NCI-H146 treated with DMSO at 0.1 percent for 48 hours (cell line): ENCODE data around the gene CMTR1.
A peak's percentile ranks its signal among the peaks of the same experiment; 100 is the strongest.
"Not testable (repeated sequence)": the region's sequence is repeated elsewhere in the genome, so short reads cannot be mapped to it uniquely, and the experiment has no call there.

Experiments used
- DNase-seq: peaks from one replicate; lab custom pipeline; 2025; ENCODE audit not compliant: unreplicated experiment; lab: John Stamatoyannopoulos, UW

The CMTR1 gene, protein sequence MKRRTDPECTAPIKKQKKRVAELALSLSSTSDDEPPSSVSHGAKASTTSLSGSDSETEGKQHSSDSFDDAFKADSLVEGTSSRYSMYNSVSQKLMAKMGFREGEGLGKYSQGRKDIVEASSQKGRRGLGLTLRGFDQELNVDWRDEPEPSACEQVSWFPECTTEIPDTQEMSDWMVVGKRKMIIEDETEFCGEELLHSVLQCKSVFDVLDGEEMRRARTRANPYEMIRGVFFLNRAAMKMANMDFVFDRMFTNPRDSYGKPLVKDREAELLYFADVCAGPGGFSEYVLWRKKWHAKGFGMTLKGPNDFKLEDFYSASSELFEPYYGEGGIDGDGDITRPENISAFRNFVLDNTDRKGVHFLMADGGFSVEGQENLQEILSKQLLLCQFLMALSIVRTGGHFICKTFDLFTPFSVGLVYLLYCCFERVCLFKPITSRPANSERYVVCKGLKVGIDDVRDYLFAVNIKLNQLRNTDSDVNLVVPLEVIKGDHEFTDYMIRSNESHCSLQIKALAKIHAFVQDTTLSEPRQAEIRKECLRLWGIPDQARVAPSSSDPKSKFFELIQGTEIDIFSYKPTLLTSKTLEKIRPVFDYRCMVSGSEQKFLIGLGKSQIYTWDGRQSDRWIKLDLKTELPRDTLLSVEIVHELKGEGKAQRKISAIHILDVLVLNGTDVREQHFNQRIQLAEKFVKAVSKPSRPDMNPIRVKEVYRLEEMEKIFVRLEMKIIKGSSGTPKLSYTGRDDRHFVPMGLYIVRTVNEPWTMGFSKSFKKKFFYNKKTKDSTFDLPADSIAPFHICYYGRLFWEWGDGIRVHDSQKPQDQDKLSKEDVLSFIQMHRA

DNA sequence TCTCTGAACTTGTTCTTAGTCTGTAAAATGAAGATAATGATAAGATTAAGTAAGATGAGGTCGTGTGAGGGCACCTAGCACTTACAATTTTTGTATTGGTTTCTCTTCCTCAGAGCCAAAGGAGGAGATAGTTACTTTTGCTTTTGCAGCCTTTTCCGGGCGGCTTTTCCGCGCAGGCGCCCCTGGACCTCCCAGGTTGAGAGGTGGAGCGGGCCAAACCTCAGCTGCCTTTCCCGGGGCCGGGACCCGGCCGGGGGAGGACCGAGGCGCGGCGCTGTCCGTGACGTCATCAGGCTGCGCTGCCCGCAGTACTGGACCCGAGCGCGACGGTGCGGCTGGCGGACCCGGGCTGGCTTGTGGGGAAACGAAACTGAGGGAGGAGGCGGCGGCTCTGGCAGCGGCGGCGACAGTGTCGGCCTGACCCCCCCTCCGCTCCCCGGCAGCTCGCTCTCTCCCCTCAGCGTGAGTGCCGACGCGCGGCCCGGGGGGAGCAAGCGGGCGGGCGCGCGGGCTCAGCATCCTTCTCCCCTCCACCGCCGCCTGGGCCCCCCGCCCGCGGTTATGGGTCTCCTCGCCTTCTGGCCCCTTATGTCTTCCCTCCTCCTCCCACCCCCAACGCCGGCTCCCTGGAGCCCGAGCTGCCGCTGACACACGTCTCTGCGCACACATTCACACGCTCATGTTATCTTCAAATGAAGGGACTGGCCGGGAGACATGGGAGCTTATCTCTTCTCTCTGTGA is at the start of gene CMTR1:
Gene CMTR1 (plus strand): TSS at position 306 of the 741 bp plus-strand sequence. CDS start 2,409 bp downstream, outside the sequence.
- DNase-seq, result peak; percentile 87

DNA sequence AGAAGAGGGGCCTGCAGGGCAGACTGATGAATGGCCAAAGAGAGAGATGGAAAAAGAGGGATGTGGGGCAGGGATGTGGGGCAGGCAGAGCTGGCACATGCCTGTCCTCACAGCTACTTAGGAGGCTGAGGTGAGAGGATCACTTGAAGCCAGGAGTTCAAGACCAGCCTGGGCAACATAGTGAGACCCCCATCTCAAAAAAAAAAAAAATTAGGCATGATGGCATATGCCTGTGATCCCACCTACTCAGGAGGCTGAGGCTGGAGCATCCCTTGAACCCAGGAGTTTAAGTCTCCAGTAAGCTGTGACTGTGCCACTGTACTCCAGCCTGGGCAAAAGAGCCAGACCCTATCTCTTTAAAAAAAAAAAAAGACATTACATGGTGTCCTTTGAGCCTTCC is 44.4 kb upstream of the CMTR1 start:
- no peak for DNase-seq

DNA sequence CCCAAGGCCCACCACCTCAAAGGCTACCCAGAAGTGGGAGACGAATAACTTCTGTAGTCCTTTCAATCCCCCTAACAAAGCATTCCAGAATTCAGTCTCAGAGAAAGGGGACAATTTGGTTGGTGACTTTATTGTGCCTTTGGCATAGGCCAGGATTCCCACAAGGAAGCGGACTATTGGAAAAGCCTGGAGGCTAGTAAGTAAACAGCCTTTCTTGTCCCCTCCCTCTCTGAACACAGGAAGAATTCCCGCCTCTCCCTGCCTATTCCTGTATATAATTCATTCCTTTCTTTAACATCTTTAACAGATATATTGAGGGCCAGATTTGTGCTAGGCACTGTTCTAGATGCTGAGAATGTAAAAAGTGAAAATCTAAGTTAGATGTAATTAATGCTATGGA is 43.2 kb upstream of the CMTR1 start:
- DNase-seq, result no peak

DNA sequence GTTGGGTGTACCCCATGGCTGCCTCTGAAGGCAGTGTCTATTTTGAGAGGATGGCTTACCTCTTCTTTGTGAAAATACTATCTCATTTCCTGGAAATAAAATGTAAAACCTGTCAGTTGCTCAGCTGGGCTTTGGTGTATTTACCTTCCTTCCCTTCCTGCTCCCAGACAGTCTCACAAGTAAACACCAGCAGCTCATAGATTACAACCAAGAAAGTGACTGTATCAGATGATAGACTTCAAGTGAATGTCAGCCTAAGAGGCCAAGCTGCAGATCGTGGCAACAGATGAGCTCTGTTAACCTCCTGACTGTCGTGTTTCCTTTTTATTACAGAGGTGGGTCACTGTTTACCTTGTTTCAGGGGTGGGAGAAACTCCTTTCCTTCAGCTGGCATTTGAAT is 41.9 kb upstream of the CMTR1 start:
- no peak for DNase-seq

DNA sequence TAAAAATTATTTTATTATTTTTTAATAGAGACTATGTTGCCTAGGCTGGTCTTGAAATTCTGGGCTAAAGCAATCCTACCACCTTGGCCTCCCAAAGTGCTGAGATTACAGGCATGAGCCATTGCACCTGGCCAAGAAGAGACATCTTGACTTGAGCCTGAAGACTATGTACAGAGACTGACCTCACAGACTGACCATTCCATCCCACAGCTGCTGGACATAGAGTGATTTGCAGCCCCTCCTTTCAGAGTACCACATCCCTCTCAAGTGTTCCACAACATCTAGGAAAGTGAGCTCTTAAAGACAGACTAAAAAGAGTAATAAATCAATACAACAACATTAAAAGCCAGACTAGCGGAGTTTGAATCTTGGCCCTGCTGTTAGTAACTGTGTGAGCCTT is 40.2 kb upstream of the CMTR1 start:
- DNase-seq, result no peak

DNA sequence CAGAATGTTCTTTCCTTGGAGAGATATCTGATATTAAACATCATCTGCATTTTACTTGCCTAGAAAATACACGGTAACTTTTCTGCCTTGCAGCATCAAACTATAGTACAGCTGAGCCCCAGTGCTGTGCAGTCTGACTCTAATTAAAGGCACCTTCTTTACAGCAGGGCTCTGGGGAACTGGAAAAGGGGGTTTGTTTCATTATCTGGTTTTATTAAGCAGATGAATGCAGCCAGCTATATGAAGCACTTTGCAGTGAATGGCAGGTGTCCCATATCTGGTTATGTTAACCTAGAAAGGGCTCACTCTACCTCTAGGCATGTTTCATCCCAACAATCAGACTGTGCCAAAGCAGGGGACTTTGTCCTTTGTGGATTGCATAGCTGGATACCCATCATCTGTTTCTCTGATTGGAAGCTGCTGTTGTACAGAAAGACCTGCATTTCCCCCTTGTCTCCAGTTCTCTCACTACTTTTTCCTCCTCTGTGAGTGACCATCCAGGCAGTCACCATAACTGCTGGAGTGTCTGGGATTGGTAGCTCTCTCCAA is 39.6 kb upstream of the CMTR1 start:
- DNase-seq, result no peak

DNA sequence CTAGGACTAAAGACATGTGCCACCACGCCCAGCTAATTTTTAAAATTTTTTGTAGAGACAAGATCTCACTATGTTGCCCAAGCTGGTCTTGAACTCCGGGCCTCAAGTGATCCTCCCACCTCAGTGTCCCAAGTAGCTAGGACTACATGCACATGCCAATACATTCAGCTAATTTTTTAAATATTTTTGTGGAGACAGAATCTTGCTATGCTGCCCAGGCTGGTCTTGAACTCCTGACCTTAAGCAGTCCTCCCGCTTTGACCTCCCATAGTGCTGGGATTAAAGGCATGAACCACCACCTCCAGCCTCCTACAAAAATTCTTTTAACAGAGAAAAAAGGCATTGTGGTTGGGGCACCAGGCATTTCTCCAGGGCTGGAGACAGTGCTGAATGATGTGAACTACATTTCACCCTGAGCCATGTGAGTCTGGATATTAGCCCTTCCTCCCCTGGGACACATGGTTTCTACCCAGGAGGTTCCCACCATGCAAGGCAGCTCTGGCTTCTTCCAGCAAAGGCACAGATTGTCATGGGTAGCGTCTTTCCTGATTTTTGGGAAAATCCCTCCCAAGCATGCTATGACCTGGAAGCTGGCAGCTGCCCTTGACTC is 36.3 kb upstream of the CMTR1 start:
- no peak for DNase-seq

DNA sequence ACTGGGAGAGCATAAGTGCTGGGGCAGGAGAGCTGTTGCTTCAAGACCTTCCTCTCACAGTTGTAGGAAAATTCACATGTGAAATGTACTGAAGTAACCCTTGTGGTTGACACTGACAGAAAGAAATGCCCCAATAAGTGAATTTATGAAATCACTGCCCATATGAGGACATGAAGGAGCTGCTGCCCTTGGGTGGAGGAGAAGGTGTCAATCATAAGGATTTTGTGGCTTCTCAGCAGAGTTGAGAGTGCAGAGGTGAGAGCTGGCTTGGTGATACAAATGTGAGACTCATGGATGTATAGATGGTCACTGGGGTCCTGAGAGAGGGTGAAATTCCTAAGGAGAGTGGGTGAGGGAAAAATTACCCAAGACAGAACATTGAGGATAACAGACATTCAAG is 33.9 kb upstream of the CMTR1 start:
- DNase-seq, result no peak

DNA sequence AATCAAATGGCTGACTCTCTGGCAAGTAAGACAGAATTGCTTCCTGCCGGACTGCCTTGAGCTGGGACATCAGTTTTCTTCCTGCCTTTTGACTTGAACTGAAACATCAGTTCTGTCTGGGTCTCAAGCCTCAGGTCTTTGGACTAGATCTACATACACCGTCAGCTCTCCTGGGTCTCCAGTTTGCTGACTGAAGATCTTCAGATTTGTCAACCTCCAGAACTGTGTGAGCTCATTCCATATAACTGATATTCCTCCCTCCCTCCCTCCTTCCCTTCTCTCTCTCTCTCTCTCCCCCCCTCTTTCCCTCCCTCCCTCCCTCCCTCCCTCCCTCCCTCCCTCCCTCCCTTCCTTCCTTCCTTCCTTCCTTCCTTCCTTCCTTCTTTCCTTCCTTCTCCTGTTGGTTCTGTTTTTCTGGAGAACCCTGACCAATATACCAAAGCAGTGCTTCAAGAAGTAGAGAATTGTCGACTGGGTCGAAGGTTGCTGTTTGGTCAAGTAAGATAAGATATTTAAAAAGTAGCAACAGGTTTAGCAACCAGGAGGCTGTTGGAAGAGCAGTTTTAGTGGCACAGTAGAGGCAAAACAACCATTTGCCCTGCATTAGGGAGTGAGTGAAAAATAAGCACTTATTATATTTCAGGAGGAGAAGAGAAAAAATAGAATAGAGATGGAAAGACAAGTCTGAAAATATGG is 33.1 kb upstream of the CMTR1 start:
- DNase-seq, result no peak

DNA sequence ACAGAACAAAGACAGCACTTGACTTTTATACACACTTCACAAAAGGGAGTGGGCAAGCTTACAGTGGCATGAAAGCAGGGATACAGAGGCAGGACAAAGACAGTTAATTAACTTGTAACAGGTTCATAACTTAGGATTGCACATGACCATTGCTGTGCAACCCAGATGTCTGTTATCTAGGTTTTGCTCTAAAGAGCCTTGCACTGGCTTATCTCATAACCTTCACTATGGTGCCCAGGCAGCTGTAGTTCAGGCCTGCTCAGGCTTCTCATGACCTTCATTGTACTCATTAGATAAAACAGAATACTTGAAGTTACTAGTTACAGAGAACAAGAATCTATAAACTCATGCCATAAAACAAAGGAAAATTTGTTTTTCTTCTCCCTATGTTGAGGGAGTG is 31.4 kb upstream of the CMTR1 start:
- not testable (repeated sequence) for DNase-seq

DNA sequence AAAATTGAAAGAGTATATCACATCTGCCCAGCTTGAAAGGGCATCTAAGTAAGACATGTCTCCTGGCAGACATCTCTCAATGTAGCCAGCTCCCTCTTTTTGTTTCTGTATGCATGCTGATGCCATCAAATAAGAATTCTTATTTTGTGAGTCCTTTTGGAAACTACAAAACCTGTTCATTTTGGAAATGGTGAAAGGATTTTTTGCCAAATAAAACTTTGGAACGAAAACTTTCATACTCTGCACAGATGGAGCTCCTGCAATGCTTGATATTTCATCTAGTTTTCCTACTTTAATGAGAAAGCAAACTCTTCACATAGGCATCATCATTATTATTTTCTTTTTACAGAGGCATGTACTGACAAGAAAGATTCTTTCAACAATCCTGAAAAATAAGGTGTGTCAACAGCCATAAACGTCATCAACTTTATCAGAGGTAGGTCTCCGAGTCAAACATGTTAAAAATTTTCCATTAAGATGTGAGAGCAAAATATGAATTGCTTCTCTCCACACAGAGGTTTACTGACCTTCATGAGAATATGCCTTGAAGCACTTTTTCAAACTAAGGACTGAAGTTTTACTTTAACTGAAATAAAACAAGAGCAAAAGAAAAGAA is 26.2 kb upstream of the CMTR1 start:
- DNase-seq, result no peak

DNA sequence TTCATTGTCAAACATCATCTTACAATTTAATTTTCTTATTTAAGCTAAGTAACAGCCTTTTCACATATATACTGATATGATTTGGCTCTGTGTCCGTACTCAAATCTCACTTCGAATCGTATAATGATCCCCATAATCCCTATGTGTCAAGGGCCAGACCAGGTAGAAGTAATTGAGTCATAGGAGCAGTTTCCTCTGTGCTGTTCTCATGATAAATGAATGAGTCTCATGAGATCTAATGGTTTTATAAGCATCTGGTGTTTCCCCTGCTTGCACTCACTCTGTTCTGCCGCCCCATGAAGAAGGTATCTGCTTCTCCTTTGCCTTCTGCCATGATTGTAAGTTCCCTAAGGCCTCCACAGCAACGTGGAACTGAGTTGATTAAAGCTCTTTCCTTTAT is 25.1 kb upstream of the CMTR1 start:
- no peak for DNase-seq

DNA sequence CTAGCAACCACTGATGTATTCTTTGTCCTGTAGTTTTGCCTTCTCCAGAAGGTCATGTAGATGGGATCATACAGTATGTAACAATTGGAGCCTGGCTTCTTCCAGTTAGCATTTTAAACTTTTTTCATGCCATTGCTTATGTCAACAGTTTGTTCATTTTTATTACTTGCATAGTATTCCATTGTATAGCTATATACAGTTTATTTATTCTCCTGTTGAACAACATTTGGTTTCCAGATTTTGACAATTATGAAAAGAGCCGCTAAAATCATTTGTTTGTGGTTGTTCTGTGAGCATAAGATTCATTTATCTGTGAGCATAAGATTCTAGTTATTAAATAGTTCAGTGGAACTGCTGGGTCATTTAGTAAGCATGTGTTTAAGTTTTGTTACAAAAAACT is 23.5 kb upstream of the CMTR1 start:
- no peak for DNase-seq

DNA sequence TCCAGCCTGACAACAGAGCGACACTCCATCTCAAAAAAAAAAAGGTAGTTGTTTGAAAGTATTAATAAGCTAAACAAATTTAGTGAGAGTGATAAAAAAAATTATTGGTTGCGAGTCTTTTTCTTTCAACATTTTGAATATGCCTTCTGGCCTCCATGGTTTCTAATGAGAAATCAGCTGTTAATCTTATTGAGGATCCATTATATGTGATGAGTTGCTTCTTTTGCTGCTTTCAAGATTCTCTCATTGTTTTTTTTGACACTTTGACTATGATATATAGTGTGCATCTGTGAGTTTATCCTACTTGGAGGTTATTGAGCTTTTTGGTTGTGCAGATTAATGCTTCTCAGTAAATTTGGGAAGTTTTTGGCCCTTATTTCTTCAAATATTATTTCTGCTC is 15.6 kb upstream of the CMTR1 start:
- no peak for DNase-seq

DNA sequence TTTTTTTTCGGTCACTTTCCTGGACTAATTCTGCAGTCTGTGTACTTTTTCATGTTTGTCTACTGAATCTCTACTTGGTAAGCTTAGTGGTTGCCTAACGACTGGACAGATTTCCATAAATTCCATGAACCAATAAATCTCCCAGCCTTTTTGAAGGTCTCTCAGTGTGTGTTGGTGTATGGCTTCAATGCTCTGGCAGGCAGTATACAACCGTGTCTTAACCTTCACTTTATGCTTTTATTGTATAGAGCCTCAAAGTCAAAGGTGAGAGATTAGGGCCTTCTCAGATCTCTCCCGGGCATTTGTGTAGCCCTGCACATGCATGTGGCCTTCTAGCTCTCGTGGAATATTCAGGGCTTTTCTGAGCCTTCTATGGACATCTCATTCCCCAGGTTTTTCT is 14.3 kb upstream of the CMTR1 start:
- DNase-seq, result peak; percentile 93

DNA sequence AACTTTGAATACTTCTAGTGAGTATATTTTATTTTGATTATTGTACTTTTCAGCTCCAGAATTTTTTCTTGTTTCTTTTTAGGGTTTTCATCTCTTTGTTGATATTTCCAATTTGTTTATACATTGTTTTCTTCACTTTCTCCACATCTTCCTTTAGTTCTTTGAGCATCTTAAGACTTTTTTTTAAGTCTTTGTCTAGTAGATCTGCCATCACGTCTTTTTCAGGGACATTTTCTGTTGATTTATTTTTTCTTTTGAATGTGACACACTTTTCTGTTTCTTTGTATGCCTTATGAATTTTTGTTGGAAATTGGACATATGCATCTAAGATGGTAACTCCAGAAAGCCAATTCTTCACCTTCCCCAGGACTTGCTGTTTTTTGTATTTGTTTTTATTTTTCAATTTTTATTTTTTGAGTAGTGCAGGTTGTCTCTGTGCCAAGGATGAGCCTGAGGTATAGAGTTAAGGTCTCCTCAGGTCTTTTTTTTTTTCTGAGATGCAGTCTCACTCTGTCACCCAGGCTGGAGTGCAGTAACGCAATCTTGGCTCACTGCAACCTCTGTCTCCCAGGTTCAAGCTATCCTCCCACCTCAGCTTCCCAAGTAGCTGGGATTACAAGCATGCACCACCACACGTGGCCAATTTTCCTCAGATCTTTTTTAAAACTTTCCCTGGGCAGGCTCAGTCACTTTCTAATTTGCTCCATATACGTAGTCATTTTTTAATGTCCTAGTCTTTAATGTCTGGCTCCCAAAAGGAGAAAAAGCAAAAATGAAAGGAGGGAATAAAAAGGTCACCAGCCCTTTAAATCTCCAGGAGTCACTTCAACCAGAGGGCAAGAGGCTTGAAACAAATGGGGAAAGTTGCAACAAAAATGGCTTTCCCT is 6.7 kb upstream of the CMTR1 start:
- no peak for DNase-seq

DNA sequence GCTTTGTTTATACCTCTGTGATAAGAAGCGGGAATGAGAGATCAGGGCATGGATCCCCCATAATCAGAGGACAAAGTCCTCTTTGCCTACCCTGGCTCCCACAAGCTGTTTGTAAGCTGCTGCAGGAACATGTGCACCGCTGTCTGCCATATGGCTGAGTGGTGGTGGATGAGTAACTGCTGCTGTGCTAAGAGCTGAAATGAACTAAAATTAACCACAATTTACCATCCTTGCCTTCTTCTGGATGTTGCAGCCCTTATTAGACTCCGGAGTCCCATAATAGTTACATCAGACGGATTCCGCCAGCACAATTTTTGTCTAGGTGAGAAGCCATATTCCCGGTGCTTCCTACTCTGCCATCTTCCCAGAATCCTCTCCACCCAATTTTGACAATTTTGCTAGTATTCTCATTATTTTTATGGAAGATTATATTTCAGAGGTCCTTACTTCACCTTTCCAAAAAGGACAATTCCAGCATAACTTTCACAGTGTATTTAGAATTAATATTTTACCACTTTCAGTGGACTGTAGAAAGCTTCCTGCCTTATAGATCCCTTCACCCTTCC is 6.0 kb upstream of the CMTR1 start:
- DNase-seq, result no peak

DNA sequence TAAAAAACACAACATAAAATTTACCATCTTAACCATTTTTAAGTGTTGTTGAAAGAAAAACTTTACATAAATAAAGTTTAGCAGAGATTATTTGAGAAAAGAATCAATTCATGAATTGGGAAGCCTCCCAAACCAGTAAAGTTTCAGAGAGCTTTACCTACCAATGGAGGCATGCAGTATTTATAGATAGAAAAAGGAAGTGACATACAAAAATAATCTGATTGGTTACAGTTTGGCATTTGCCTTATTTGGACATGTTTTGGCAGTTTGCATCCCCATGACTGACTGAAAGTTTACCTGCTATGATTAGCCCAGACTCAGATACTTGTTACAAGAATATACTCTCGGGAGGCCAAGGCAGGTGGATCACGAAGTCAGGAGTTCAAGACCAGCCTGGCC is 3.7 kb upstream of the CMTR1 start:
- no peak for DNase-seq

DNA sequence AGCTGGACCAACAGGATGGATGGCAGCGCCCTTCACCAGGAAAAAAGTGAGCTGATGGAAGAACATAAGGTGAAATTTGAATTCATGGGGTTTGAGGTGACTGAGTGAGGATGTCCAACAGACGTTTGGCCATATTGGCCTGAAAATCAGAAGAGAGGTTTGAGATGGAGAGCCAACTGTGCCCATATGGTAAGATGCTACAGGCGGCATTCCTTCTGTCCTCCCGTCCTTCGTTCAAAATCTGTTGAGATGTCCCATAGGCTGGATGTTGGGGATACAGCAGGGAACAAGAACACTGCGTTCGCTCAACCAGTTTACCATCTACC is 468 bp upstream of the CMTR1 start:
- no peak for DNase-seq
